ENCODE measurements around the gene ACY1. TPM values are rescaled to one million over a fixed set of nuclear protein-coding genes. Genes with fewer than 3 reads are reported as not detected.
A peak's percentile ranks its signal among the peaks of the same experiment; 100 is the strongest.

Gene ACY1
- total RNA-seq, 2 experiments from 2014 or later: 18.1 to 21.3 TPM

DNA sequence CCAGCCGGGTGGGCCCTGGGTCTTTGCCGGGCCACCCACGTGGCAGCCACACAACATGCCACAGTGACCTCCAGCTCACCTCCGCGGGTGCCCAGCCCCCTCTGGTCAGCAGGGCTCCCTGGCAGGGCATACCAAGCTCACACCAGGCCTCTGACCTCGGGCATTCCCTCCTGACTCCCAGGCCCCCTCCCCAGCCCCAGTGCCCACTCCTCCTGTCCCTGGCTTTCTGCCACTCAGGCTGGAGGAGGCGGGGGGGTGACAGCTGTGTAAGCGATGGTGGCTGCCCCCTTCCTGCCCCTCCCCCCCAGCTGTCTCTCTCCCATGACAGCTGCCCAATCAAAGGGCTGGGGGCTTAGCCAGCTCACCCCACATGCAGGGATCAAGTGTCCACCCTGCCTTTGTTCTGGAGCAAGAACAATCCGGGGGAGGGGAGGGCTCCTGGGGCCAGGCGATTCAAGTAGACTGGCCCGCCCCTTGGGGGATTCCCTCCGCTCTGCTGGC, 19.3 kb upstream of the ACY1 start:
- H3K27me3 Mint-ChIP-seq: peaks cover 10% of the 10 kb centered on the region
- CTCF ChIA-PET: interaction anchor here (1.1 to 3.6 kb wide), 5 partner anchors 10 to 23 kb away, joined by 3 to 19 read pairs (median 6); partner anchors contain the start of genes ABHD14A, ABHD14B and RRP9
- H3K36me3 Mint-ChIP-seq: no peaks in the 10 kb centered on the region
- H3K4me1 Mint-ChIP-seq: peaks cover 7% of the 10 kb centered on the region
- H3K27ac Mint-ChIP-seq: no peak overlapping the region
- no peak for ATAC-seq
- no peak for DNase-seq
- H3K4me3 Mint-ChIP-seq: no peak overlapping the region
- no peaks in the 10 kb centered on the region for H3K9me3 Mint-ChIP-seq (ENCODE audit: low read depth)

DNA sequence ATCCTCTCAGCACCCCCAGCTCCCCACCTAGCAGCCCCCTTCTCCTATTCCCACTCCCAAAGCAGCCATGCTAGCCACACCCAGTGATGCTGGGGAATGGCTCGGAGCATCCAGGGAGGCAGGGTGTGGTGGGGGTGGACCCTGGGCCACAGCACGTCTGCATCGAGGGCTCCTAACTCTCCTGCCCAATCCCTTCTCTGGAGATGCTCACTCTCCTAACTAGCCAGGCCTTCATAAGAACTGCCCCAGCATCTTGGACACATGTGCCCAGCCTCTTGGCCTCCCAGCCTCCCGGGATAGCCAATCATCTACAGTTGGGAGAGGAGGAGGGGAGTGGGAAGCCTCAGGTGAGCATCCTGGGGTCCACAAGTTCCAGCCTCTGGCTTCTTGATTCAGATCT, 18.8 kb upstream of the ACY1 start:
- Mint-ChIP-seq H3K4me1 (peaks cover 9% of the 10 kb centered on the region), H3K27ac (no peak overlapping the region), H3K36me3 (no peaks in the 10 kb centered on the region), H3K9me3 (ENCODE audit: low read depth) (no peaks in the 10 kb centered on the region), H3K4me3 (no peak overlapping the region), H3K27me3 (peaks cover 10% of the 10 kb centered on the region)
- CTCF ChIA-PET: interaction anchor here (1.1 to 1.9 kb wide), 6 partner anchors 8 to 23 kb away, joined by 3 to 10 read pairs (median 3); partner anchors contain the start of genes ABHD14A, ABHD14B and RRP9
- no peak for ATAC-seq
- DNase-seq: no peak

DNA sequence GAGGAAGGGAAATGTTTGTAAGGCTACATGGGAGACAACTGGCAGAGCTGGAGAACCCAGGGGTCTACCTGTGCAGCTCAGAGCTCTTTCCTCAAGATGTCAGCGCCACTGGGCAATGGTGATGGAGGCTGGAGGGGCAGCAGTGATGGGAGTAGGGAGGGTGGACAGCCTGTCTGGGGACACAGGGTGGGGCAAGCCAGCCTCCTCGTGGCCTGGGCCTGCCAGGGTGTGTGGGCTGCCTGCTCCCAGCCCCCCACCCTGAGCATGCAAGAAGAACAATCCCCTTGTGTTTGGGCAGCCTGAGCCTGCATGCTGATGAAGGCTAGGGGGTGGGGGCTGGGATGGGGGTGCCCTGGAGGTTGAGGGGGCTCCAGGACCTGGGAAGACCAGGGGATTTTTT, 17.3 kb upstream of the ACY1 start:
- DNase-seq: no peak
- Mint-ChIP-seq H3K4me1 (peaks cover 9% of the 10 kb centered on the region), H3K4me3 (no peak overlapping the region), H3K9me3 (ENCODE audit: low read depth) (no peaks in the 10 kb centered on the region), H3K27ac (no peak overlapping the region), H3K27me3 (peaks cover 10% of the 10 kb centered on the region), H3K36me3 (no peaks in the 10 kb centered on the region)
- no peak for ATAC-seq
- CTCF ChIA-PET: interaction anchor here (1.1 to 1.9 kb wide), 5 partner anchors 8 to 157 kb away, joined by 3 to 10 read pairs (median 3); partner anchors contain the start of gene ABHD14B

DNA sequence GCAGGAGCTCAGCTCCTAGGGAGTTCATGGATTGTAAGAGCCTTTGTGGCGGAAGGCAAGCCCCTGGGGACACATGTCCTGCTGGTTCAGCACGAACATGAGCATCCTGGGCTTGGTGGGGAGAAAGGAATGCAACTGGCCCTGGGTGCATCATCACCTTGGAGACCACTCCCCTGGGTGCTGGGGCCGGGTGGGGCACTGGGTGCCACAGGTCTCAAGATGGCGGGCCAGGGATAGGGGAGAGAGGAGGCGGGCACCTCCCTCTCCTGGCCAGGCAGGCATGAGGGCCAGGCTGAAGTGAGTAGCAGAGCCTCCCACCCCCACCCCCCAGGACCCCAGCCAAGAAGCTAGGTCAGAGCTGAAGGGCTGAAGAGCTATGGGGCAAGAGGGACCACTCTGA, 16.8 kb upstream of the ACY1 start:
- no peak overlapping the region for H3K27ac Mint-ChIP-seq
- H3K9me3 Mint-ChIP-seq (ENCODE audit: low read depth): no peaks in the 10 kb centered on the region
- CTCF ChIA-PET: interaction anchor here (4.8 kb wide), 1 partner anchor 24 kb away, joined by 26 read pairs; the partner anchor contains the start of genes PARP3 and RRP9
- DNase-seq (no peak), ATAC-seq (no peak)
- H3K27me3 Mint-ChIP-seq: peaks cover 10% of the 10 kb centered on the region
- peak overlapping the region; percentile 71 for H3K4me3 Mint-ChIP-seq
- H3K4me1 Mint-ChIP-seq: peaks cover 10% of the 10 kb centered on the region
- H3K36me3 Mint-ChIP-seq: no peaks in the 10 kb centered on the region

DNA sequence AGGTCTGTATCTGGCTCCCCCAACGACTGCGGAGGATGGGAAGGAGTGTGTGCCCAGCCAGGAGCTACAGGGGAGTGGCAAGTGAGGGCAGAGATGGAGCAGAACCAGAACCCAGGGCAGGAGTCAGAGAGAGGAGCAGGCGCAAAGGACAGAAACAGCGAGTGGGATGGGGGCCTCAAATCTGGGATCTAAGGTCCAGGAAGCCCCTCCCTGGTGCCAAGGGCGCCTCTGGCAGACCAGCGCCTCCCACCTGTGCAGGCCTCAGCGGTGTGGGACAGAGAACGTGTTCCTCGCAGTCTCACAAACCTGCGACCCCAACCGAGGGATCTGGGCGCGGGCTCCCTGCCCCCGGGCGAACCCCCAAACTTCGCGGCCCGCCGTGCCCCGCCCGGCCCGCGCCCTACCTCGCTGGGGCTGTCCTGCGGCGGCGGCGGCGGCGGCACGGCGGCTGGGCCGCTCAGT, 16.4 kb upstream of the ACY1 start:
- peaks cover 10% of the 10 kb centered on the region for H3K4me1 Mint-ChIP-seq
- H3K27ac Mint-ChIP-seq: no peak overlapping the region
- ATAC-seq (peak; percentile 76), DNase-seq (no peak)
- no peaks in the 10 kb centered on the region for H3K9me3 Mint-ChIP-seq (ENCODE audit: low read depth)
- CTCF ChIA-PET: interaction anchor here (4.8 kb wide), 1 partner anchor 25 kb away, joined by 26 read pairs; the partner anchor contains the start of genes PARP3 and RRP9
- peaks cover 8% of the 10 kb centered on the region for H3K27me3 Mint-ChIP-seq
- no peaks in the 10 kb centered on the region for H3K36me3 Mint-ChIP-seq
- H3K4me3 Mint-ChIP-seq: peak overlapping the region; percentile 71

DNA sequence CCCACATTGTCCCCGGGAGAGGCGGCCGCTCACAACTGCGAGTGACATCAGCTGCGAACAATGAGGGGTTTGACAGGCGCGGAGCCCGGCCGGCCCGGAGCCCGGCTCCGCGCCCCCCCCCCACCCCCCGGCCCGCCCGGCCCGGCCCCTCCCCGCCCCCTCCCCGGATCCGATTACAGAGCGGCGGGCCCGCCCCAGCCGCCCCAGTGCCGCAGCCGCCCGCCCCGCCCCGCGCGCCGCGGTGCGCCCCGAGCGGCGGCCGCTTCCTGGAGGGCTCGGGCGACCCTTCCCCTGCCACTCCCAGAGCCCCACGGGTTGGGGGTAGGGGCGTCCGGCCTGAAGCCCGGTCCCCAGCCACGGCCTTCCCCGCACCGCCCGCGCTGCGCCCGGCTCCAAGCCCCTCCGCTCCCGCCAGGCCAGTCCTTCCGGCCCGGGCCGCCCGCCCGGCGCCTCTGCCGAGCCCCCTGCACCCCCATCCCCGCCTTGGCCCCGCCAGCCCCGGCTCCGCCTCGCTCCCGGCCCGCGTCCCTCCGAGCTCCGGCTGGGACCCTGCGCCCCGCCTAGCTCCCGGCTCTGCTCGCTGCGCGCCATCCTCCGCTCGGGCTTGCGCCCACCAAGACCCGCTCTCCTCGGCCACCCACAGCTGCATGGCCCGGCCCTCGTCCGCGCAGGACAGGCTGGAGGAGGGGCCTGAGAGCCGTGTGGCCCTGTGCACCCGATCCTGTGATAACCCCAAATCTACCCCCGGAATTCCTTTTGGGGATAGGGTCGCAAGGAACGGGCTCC, 15.8 kb upstream of the ACY1 start, which contains the start of gene PCBP4:
Gene PCBP4 (minus strand): TSS at position 71 of the 786 bp plus-strand sequence. CDS start 6,214 bp downstream, outside the sequence.
- Mint-ChIP-seq H3K9me3 (ENCODE audit: low read depth) (no peaks in the 10 kb centered on the region), H3K36me3 (no peaks in the 10 kb centered on the region)
- no peak for DNase-seq

DNA sequence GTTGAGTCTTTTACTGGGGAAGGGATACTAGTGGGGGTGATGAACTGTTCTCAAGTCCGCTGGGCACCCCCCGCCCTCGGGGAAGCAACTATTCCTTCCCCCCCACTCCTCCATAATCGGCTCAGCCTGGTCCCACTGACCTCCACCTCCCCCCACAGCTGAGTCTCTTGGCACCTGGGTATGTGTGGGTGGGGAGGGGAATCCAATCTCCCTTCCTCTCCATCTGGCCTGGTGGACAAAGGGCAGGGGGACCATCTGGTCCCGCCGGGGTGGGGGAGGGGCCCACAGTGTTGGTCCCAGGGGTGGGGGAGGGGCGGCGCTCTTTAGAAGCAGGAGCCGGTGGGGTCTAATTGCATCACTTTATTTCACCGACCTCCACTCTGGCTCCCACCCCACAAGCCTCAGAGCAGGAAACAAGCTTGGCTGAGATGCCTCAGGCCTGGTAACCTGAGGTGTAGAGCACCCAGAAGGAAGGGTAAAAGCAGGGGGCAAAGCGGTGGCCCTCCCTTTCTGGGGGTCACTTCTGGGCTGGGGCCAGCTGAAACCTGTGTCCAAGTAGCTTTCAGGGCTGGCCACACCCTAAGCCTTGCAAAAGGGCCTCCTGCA, 15.1 kb upstream of the ACY1 start:
- H3K27ac Mint-ChIP-seq: no peak overlapping the region

More for the DNA sequence above, 15.8 kb upstream of the ACY1 start, which contains the start of gene PCBP4:
- peaks cover 14% of the 10 kb centered on the region for H3K4me1 Mint-ChIP-seq
- ATAC-seq: peak; percentile 74
- H3K27ac Mint-ChIP-seq: peak within 1 kb of the TSS; percentile 73
- CTCF ChIA-PET: interaction anchor here (0.7 to 4.8 kb wide), 4 partner anchors 9 to 25 kb away, joined by 3 to 26 read pairs (median 4); partner anchors contain the start of genes PARP3 and RRP9
- H3K27me3 Mint-ChIP-seq: peaks cover 5% of the 10 kb centered on the region
- H3K4me3 Mint-ChIP-seq: peak within 1 kb of the TSS; percentile 74

DNA sequence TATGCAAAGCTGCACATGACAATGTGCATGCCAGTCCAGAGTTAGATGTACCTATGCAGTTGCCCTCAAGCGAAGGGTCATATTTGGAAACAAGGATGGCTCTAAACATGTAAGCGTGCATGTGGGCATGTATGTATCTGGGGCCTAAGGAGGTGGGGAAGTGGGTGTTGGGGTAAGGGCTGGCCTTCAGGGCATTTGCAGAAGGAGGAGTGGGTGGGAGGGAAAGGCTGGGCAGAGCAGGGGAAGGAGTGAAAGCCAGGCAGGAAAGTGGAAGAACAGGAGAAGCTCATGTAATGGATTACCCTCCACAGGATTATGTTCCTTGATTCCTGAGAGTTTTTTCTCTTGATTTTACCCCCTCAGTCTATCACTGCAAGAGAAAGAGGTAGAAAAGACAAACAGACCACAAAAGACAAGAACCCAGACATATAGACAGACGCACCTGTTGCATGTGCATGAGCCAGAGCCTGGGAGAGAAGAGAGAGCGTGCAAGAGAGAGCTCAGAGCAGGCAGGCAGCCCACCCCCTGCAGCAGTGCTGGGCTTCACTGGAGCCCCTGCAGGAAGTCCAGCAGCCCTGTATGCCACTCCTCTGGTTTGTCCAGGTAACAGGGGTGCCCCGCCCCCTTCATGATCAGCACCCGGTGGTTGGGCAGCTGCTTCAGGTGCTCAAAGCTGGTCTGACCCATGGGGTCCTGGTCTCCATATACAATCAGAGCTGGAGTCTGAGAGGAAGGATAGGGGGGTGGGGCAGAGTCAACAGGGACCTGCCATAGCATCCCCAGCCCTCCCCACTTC, 14.3 kb upstream of the ACY1 start:
- H3K9me3 Mint-ChIP-seq (ENCODE audit: low read depth): no peaks in the 10 kb centered on the region
- ATAC-seq (no peak), DNase-seq (no peak)
- CTCF ChIA-PET: interaction anchor here (1.0 to 4.8 kb wide), 8 partner anchors 10 to 370 kb away, joined by 3 to 26 read pairs (median 3); partner anchors contain the start of genes ACY1, PARP3, RPL29 and RRP9
- H3K36me3 Mint-ChIP-seq: no peaks in the 10 kb centered on the region
- H3K4me3 Mint-ChIP-seq: peak overlapping the region; percentile 35
- peaks cover 5% of the 10 kb centered on the region for H3K27me3 Mint-ChIP-seq
- no peak overlapping the region for H3K27ac Mint-ChIP-seq
- peaks cover 16% of the 10 kb centered on the region for H3K4me1 Mint-ChIP-seq

More for the DNA sequence above, 15.1 kb upstream of the ACY1 start:
- Mint-ChIP-seq H3K36me3 (no peaks in the 10 kb centered on the region), H3K4me3 (peak overlapping the region; percentile 74), H3K27me3 (peaks cover 5% of the 10 kb centered on the region), H3K9me3 (ENCODE audit: low read depth) (no peaks in the 10 kb centered on the region), H3K4me1 (peaks cover 14% of the 10 kb centered on the region)
- DNase-seq (no peak), ATAC-seq (no peak)
- CTCF ChIA-PET: interaction anchor here (0.7 to 4.8 kb wide), 6 partner anchors 8 to 156 kb away, joined by 3 to 26 read pairs (median 3); partner anchors contain the start of genes PARP3 and RRP9

DNA sequence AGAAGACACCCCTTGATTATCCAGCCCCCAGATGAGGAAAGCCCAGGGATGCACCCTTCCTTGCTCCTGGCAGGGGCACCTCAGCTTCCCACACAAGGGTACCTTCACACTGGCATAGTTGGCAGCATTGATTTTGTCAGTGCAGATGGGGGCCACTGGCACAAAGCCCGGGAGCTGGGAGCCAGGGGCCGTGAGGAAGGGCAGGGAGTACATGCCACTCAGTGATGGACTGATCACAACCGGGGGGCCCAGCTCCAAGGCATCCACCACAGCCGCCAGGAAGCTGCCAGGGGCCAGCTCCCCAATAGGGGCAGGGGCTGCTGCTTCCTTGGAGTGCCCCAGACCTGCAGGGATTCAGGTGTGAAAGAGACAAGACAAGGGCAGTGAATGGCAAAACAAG, 13.5 kb upstream of the ACY1 start:
- H3K27ac Mint-ChIP-seq: peak overlapping the region; percentile 57
- ATAC-seq: no peak

DNA sequence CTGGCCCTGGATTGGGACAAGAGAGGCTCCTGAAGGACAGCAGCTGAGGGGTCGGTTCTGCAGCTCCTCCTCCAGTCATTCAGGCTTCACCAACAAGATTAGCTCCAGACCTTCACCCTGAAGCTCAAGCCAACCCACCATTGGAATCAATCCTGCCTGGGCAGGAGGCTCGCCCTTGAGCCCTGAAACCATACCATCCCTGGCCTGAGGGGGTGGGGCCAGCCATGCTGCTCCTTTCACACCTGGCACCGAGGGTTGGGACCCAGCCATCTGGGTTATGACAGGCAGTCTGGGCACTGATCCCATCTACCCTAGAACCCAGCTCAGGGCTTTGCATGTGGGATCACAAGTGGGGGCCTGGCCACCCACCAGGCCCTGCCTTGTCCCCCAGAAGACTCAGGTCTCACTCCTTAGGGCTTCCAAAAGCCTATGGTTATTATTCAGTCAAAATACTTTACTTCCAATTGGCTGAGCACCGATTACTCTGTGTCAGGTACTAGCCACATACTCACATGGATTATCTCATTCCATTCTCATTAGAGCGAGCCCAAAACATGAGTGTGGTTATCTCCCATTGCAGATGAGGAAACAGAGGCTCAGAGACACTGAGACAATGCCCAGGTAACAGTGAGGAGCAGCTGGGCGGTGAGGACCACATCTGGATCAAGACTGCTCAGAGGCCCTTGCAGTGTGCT, 12.6 kb upstream of the ACY1 start:
- H3K27ac Mint-ChIP-seq: peak overlapping the region; percentile 57
- no peak overlapping the region for H3K4me3 Mint-ChIP-seq
- no peaks in the 10 kb centered on the region for H3K9me3 Mint-ChIP-seq (ENCODE audit: low read depth)
- H3K27me3 Mint-ChIP-seq: no peaks in the 10 kb centered on the region
- no peak for ATAC-seq
- H3K4me1 Mint-ChIP-seq: peaks cover 28% of the 10 kb centered on the region
- H3K36me3 Mint-ChIP-seq: no peaks in the 10 kb centered on the region
- DNase-seq: no peak
- CTCF ChIA-PET: interaction anchor here (0.9 to 4.8 kb wide), 3 partner anchors 28 to 85 kb away, joined by 3 to 26 read pairs (median 3); partner anchors contain the start of genes PARP3 and RRP9

More for the DNA sequence above, 13.5 kb upstream of the ACY1 start:
- no peaks in the 10 kb centered on the region for H3K9me3 Mint-ChIP-seq (ENCODE audit: low read depth)
- no peak for DNase-seq
- peaks cover 5% of the 10 kb centered on the region for H3K27me3 Mint-ChIP-seq
- H3K4me3 Mint-ChIP-seq: no peak overlapping the region
- H3K36me3 Mint-ChIP-seq: no peaks in the 10 kb centered on the region
- CTCF ChIA-PET: interaction anchor here (0.9 to 4.8 kb wide), 8 partner anchors 9 to 369 kb away, joined by 3 to 26 read pairs (median 3); partner anchors contain the start of genes ACY1, PARP3, RPL29 and RRP9
- H3K4me1 Mint-ChIP-seq: peaks cover 22% of the 10 kb centered on the region

DNA sequence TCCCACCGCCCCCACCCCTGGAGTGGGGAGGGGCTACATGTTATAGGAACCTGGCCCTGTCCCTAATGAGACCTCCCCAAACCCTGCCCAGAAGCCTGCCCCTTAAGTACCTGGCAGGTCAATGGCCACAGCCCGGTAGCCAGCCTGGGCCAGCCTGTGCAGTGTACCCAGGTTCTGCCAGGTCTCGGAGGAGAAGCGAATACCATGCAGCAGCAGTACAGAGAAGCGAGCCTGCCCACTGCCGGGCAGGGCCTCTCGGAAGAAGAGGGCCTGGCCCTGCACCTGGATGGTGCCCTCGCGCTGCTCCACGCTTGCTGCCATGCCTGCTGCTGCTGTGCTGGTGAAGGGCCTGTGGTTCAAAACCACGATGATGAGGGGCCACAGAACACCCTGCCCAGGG, 12.0 kb upstream of the ACY1 start:
- DNase-seq (no peak), ATAC-seq (no peak)
- no peak overlapping the region for H3K4me3 Mint-ChIP-seq
- CTCF ChIA-PET: interaction anchor here (0.8 to 4.8 kb wide), 3 partner anchors 9 to 29 kb away, joined by 4 to 70 read pairs (median 65); partner anchors contain the start of genes ACY1, PARP3 and RRP9
- no peak overlapping the region for H3K27ac Mint-ChIP-seq
- peaks cover 29% of the 10 kb centered on the region for H3K4me1 Mint-ChIP-seq
- H3K27me3 Mint-ChIP-seq: no peaks in the 10 kb centered on the region
- H3K36me3 Mint-ChIP-seq: no peaks in the 10 kb centered on the region
- H3K9me3 Mint-ChIP-seq (ENCODE audit: low read depth): no peaks in the 10 kb centered on the region

Measured in activated CD8-positive, alpha-beta memory T cell treated with anti-CD3 and anti-CD28 coated beads, Interleukin-2, amount 10 ng/mL, durations not matched to agents 7 days and 5 days (primary cell).